Stimulated activated CD4-positive, alpha-beta T cell treated with anti-CD3 and anti-CD28 coated beads, Interleukin-1b, Interleukin-23, amount 100 ng/mL, for 48 hours (primary cell): ENCODE measurements around the gene TTLL5.

Experiments
- DNase-seq: peaks from one replicate; pipeline ENCODE4 v3.0.0-alpha.2; 2020

The TTLL5 gene

DNA sequence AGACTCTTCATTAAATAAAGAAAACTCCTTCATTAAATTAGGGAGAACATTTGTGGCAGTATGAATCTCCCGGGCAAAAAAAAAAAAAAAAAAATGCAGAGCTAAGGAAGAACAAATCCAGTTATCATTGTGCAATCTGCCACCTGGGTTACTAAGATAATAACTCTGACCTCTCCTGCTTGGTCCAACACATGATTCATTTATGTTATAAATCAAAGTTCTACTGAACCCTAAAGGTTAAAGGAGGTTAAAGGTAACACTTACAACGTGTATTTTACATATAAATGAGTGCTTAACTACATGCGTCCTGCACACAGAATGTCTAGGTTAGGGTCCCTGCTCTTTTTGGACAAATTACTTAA lies 316.5 kb downstream of the TTLL5 start:
- no peak for DNase-seq

DNA sequence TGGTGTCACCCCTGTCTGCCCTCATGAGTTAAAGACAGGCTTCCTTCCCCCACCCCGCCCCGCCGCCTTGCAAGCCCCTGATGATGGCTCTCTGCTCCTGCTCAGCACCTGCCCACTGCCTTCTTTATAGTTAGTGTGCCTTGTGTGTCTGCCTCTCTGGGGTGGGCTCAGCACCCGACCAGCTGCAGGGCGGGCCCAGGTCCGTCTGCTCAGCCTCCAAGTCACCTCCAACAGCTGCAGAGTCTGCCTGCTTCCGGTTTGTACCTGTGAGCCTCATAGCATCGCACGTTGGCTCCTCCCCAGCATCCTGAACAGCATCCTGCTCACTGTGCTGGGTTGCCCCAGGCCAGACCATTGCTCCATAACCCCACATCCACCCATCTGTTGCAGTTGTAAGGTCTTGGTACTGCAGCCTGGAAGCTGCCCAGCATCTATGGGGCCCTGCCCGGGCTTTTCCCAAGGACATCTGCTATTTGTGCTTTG lies 317.2 kb downstream of the TTLL5 start:
- no peak for DNase-seq

DNA sequence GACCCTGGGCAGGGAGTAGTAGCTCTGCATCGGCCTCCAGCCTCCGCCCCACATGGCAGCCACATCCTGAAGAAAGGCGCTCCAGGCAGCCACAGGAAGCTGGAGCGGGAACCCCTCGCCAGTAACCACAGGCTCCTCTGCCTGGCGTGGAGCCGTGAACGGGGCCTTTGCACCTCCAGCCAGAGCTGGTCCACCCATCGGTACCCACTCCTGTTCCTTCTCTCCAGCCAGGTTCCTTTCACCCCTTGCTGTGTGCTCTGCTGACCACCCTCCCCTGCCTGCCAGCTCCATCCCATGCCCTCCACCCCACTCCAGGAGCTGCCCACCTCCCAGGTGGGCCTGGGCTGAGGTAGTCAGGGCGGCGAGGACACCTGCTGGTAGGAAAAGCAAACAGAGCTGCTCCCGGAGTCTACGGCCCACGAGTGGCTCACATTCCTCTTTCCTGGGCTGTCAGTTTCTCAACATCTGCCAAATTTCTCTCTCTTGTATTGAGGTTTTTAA lies 318.1 kb downstream of the TTLL5 start:
- DNase-seq: no peak

DNA sequence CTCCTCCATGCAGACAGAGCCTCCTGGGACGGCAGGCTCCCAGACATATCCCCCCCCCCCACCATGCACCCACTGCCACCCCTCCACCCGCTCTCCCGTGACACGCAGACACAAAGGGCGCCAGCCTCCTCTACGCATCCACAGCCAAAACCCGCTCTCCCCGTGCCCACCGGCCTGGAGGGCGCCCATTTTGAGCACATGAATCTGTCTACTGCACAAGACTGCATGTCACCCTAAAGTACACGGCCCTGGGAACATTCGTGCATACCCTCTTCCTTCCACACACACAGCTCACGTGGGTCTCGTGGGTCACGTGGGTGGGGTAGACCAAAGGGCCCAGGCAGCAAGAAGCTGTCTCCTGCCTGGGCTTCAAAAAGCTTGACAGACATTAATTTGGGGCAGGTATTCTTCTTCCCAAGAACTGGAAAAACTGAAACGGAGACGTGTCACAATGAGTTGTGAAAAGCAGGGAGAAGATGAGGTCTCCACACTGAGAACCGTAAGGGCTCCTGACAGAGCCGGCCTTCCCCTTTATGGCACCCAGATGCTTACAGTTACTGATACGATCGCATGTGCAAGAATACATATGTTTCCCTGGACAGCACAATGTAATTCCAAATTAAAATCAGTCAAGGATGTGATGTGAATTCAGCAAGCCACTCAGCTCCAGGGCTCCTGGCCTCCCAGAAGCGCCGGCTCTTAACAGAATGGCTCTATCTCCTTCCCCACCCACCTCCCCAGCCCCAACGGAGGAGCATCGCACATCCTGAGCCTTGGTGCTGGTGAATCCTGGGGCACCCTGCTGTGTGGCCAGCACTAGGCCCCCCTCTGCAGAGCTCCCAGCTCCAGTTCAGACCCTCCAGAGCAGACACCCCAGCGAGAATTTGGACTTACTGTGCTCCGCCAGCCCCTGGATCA lies 318.9 kb downstream of the TTLL5 start:
- DNase-seq: no peak

DNA sequence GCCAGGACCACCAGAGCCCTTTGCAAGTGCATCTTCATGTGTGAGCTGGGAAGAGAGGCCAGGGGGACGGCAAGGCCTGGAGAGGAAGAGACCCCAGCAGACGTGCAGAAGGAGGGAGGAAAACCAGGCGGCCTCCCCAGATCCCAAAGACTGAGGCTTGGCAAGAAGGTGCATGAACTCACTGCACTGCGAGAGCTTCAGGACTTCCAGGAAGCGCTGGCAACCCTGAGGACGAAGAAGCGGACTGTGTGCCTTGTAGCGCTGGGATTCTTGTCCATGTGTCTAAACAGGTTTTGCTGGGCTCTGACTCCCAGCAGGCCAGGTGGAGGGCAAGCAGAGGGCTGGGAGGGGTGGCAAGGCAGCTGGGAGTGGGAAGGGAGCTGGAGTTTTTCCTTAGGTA lies 319.8 kb downstream of the TTLL5 start:
- no peak for DNase-seq

DNA sequence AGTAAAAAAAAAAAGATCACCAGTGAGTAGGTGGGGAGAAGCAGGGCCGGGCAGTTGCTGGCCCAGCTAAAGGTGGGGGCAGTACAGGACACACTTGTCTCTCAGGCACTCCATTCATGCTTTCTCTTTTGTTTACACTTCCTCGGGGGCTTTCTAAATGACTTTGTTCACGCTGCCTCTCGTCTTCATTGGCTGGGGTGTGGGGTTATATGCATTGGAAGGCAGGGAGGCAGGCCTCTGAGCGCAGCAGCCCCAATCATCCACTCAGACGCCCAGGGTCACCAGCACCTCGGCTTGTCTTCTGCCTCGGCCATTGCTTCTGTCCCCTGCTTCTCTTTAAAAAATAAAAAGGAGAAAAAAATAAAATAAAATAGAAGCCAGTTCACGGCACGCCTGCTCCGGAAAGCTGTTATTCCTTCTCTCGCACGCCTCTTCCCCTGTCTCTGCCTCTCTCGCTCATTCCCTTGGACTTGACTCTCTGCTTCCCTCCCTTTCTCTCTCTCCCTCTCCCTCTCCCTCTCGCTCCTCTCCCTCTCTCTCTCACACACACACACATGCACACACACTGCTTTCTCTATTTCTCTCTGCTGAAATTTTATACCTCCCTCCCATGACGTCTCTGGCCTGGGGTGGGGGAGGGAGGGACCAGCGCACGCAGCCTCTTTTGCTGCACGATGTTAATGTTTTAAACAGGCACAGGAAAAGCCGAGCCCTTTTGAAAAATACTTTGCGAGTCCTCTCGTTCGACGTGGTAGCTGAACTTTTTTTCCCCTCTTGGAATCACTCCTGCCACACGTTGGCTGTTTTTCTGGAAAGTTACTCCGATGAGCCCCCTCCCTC lies 320.6 kb downstream of the TTLL5 start, which contains the start of gene TGFB3:
Gene TGFB3 (minus strand): TSS at position 570 of the 840 bp plus-strand sequence. CDS start 1,102 bp downstream, outside the sequence.
- DNase-seq: peak; percentile 51

DNA sequence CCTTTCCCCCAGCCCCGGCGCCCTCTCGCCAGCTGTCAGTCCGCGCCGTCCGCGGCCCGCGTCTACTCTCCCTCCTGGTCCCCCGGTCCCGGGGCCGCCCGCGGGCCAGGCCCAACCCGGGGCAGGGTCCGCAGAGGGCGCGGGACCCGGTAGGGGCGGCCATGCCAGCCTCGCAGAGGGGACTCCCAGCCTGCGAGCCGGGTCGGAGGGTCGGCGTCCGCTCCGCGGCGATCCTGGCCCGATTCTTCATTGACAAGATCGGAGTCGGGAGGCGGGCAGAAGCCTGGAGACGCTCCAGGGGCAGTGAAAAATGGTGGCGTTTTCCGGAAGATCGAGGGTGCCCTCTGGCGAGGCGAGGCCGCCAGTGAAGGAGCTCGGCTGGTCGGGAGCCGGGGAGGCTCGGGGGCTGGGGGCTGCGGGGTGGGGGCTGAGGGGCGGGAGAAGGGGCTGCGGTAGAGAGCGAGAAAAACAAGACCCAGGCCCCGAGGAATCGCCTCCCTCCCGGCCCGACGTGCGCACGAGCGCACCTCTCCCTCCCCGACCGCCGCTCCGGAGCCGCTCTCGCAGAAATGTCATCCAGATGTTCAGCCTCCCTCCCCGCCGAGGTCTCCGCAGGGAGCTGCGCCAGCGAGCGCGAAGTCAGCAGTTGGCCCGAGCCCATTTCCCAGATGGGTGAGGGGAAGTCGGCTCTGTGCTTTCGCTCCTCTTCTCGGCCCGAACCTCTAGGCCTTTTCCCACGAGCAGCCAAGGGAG lies 321.4 kb downstream of the TTLL5 start:
- peak; percentile 73 for DNase-seq

DNA sequence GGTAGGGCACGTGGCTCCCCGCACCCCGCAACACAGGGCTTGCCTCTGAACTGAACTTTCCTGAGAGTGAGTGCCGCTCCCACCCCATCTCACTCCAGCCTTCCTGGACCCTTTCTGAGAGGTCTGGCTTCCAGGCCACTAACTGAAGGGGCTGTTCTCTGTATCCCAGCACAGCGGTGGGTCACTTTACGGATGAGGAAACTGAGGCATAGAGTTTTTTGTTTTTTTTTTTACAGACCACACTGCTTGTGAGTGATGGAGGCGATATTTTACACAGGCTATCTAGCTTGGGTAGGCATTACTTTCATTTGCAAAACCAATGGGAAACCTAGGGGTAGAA lies 321.9 kb downstream of the TTLL5 start:
- DNase-seq: no peak

DNA sequence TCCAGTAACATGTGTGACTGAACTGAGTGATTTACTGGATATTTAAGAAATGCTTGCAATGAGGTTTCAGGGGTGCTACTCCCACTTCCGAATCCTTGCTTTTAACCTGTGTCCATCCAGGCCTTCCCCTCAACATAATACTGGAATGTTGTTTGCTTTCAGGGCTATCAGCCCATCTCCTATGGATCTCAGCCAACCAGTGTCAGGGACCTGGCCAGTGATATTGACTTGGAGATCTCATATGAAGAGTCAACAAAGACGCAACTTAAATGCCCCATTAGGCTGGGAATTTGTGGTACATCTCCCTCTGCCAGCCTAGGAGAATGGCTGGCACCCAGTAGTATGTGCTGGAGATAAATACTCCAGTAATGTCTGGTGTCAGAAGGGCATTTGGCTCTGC lies 323.6 kb downstream of the TTLL5 start:
- no peak for DNase-seq

DNA sequence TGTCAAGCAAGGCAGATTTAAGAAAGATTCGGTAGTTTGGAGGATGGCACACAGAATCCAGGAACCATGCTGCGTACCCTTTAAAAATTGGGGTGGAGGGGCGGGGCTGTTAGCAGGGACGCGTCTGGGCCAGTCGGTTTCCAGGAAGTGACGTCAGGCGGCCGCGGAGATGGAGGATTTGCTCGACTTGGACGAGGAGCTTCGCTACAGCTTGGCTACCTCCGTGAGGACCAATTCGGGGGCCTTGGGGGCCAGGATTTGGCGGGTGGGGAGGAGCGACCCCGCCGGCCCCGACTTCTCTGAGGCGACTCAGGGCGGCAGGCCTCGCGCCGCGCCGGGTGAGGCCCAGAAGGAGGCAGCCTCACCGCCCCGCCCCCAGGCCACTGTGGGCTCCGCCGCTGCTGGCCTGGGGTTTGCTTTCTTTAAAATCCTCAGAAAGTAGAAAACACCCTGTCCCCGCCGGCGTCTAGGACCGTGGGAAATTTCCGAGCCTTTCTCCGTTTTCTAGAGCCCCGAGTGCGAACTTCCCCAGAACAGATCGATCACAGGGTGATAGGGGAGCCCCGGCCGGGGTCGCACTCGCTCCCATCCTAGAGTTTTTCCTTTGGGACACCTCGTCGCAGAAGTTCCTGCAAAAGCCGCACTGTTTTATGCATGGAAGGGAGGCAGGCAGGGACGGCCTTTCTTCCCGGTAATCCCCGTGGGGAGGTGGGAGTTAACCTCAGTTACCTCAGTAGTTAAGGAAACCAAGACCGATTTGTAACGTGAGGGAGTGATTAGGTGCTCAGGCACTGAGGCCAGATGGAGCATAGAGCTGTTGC lies 324.8 kb downstream of the TTLL5 start, which contains the start of gene IFT43:
Gene IFT43 (plus strand): TSS at position 146 of the 821 bp plus-strand sequence. CDS start 24 bp downstream, at position 170.
- peak; percentile 89 for DNase-seq

DNA sequence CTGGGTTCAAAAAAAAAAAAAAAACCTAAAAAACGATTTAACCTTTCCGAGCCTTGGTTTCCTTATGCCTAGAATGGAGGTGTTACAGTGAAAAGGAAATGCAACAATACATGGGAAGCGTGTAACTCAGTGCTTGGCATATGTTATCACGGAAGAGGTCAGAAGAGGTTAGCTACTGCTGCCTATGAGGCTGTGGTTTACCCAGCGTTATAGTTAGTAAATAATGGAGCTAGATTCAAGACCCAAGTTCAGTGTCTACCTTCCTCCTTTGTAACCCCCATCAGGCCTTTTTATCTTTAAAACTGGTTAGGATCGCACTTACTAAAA lies 325.4 kb downstream of the TTLL5 start:
- no peak for DNase-seq

DNA sequence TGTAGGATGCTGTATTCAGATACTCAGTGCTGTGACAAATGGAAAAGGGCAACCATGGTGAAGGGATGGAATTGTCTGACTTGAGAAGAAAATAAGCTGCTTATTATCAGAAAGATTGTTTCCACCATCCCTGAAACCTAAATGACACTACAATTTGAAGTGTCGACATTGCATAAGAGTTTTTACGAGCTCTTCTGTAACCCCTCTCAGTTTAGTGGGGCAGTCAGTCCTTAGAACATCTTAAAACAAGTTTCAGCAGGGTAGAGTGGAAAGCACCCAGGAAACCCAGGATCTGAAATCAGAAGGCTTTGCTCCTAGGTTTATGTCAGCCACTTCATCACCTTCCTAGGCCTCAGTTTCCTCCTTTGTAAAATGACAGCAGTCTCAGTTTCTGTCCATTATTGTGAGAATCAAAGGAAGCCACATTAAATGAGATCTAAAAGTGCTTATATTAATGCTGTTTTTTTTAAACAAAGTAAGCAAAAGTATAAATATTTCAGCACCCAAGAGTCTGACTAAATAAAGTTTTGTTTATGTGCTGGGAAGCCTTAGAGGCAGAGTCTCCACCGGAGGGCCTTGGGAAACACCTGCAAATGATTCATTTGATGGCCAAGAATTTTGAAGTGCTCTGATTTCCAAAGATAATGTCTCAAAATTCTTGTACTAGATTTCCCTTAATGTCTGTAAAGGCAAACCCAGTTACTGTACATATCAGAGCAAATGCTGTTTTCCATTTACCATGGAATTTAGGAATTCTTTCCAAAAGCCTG lies 326.3 kb downstream of the TTLL5 start:
- DNase-seq: no peak

DNA sequence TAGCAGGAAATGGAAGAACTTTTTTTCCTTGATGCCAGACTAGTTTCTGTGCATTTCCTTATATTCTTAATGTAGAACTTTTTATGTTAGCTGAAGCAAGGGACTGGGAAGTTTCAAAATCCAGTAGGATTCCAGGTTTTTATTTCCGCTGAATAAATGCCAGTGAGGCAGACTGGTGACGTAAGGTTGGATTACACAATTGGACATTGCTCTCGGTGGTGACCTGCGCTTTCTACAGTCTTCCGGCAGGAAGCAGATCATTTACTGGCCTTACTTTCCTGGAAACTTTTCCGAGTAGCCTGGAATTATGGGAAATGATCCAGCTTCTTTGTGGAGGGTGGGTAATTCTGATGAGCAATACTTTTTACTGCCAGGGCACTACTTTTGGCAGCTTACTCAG lies 328.1 kb downstream of the TTLL5 start:
- no peak for DNase-seq

DNA sequence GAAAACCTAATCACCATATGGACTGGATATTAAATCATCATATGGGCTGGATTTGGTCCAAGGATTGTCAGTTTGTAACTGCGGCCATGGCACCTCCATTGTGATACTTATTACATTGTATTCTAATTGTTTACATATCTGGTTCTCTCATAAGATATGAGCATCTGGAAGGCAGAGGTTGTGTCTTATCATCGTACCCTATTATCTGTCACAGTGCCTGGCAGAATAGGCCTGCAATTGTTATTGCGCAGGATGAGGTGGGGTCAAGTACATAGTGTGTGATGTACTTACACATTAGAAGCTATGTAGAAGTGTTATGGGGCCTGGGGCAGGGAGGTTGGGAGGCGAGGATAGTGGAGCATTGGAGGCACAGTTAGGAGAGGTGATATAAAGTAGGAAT lies 329.3 kb downstream of the TTLL5 start:
- no peak for DNase-seq

DNA sequence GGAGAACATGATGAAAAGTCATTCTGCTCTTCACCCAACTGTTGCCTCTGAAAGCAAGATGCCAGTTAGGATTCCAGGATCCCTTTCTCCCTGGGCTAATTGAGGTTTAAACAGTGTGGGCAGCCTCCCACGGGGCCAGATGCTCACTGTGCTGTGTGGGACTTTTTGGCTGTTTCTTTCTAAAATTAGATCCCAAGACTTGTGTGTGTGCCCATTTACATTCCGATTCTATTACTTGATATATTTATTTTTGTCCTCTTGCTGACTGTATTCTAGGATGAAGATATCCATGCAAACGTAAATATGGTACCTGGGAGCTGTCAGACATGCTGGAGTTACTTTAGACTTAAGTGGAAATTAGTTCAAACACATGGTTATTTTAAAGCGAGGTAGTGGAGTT lies 330.7 kb downstream of the TTLL5 start:
- DNase-seq: no peak

DNA sequence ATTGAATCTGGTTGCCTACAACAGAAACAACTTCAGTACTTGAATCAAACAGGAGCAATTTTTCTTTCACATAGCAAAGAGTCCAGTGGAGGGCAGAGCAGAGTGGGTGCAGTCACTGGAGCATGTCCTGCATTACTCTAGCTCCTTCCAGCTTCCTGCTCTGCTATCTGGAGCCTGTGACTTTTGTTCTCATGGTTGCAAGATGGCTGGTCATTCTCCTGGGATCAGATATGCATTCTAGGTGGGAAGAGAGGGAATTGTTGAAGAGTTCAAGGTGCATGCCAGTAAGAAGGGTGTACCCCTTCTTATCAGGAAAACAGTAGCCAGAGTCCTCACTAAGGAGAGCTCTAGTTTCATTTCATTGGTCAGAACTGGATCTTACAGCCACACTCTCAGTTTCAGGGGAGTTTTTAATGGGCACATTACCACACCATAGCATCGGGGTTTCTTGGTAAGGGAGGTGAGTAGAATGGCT lies 332.6 kb downstream of the TTLL5 start:
- DNase-seq: no peak

DNA sequence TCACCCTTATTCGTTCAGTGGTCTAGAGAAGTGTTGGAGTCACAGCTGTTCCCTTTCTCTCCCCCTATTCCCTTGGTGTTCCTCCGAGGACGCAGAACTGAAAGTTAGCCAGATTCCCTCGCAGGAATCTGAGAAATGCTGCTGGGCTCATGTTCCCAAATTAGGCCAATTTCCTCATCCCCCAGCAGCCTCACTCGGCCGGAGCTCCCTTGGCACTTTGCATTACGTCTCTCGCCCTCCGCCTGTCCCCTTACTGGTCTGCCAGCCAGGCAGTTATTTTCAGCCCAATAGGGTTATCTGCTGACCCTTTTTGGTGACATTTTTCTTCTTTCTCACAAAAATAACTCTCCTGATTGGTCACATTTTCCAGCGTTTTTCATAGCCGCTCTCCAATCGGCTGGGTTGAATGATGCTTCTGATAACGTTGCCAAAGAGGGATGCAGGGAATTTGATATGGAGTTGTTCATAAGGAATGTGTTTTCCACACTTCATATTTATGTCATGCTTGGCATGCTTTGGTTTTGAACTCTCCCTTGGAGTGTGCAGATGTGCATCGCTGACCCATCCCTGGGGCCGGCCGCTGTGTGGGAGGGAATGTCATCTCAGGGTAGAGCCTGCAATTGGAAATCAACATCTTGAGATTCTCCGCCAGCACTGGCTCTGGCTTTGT lies 334.5 kb downstream of the TTLL5 start:
- DNase-seq: no peak

DNA sequence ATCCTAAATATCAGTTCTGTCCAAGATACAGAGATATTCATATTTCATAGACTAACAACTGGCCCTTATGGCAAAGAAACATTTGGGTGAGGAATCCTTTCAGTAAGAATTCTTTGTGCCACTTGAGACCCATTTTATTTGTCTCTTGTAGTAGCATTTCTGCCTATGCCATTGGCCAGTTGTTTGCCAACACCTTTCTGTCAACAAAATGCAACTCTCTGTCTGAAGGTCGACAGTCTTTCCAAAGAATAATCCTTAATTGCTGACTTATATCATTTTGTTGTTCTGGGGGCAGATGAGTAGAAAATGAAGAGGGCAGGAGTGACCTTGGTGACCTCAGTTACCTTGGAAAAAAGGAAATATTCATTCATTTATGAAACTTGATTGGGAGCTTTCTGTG lies 335.4 kb downstream of the TTLL5 start:
- no peak for DNase-seq

DNA sequence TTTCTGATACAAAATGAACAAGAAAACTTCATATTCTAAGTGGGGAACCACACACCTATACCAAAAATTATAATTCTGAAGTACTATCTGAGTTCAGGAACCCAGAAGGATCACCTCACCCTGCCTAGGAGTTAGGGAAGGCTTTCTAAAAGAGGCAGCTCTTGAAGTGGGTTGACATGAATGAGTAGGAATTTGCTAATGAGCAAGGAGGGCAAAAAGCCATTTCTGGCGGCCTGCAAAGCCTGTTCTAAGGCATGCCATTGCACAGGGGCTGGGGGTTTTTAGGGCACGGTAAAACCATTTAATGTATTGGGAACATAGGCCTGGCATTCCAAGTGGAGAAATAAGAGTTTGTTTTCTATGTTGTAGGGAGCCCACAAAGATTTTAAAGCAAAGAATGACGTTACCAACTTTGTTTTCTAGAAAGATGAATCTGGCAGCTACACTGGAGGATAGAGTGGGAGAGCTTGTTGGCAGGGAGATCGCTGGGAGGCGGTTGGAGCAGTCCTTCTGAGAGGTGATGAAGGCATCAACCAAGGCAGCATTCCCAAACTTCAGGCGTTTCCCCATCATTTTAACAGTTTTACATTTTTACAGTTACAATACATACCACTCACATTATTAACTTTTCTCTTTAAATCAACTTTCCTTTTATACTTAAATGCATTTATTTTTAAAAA lies 338.6 kb downstream of the TTLL5 start:
- DNase-seq: no peak

DNA sequence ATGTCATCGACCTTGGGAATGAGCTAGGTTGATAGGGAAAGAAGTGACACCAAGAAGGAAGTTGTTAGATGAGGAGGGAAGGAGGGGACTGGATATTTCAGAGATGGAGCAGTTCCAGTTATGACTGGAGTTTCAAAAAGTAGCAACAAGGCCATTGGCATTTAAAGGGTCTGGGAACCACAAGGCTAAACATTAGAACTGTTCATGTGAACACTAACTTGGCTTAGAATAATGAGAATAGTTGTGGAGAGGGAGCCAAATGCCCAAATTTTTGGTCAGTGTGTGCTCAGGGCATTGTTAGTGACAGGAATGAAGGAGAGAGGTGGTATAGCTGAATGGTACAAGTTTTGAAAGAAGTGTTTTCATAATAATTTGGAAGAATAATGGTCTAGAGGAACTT lies 341.3 kb downstream of the TTLL5 start:
- no peak for DNase-seq
